BLaER1 (cell line): ENCODE measurements around the gene DLGAP5.
A peak's percentile ranks its signal among the peaks of the same experiment; 100 is the strongest.

ENCODE experiments used
- H3K27ac ChIP-seq: shearing (Covaris generic); formaldehyde crosslinking; 2 replicates; pipeline ENCODE4 v1.8.1; 2022
- H3K27me3 ChIP-seq: shearing (Covaris generic); formaldehyde crosslinking; 2 replicates; pipeline ENCODE4 v1.8.1; 2022
- H3K36me3 ChIP-seq: shearing (Covaris generic); formaldehyde crosslinking; 2 replicates; pipeline ENCODE4 v1.8.1; 2022
- H3K4me1 ChIP-seq: shearing (Covaris generic); formaldehyde crosslinking; 2 replicates; pipeline ENCODE4 v1.8.1; 2022
- H3K4me2 ChIP-seq: shearing (Covaris generic); formaldehyde crosslinking; 2 replicates; pipeline ENCODE4 v1.8.1; 2022
- H3K4me3 ChIP-seq: shearing (Covaris generic); formaldehyde crosslinking; 2 replicates; pipeline ENCODE4 v1.8.1; 2022
- H3K9ac ChIP-seq: shearing (Covaris generic); formaldehyde crosslinking; 2 replicates; pipeline ENCODE4 v1.8.1; 2022
- H3K9me3 ChIP-seq: shearing (Covaris generic); formaldehyde crosslinking; 2 replicates; pipeline ENCODE4 v1.8.1; 2022
- H4K20me1 ChIP-seq: shearing (Covaris generic); formaldehyde crosslinking; 2 replicates; pipeline ENCODE4 v1.8.1; 2022
- Cebpa-rat ChIP-seq: shearing (Covaris generic); IDR thresholded peaks from 2 replicates; pipeline ENCODE4 v1.8.1; 2022

Gene DLGAP5, protein sequence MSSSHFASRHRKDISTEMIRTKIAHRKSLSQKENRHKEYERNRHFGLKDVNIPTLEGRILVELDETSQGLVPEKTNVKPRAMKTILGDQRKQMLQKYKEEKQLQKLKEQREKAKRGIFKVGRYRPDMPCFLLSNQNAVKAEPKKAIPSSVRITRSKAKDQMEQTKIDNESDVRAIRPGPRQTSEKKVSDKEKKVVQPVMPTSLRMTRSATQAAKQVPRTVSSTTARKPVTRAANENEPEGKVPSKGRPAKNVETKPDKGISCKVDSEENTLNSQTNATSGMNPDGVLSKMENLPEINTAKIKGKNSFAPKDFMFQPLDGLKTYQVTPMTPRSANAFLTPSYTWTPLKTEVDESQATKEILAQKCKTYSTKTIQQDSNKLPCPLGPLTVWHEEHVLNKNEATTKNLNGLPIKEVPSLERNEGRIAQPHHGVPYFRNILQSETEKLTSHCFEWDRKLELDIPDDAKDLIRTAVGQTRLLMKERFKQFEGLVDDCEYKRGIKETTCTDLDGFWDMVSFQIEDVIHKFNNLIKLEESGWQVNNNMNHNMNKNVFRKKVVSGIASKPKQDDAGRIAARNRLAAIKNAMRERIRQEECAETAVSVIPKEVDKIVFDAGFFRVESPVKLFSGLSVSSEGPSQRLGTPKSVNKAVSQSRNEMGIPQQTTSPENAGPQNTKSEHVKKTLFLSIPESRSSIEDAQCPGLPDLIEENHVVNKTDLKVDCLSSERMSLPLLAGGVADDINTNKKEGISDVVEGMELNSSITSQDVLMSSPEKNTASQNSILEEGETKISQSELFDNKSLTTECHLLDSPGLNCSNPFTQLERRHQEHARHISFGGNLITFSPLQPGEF

DNA sequence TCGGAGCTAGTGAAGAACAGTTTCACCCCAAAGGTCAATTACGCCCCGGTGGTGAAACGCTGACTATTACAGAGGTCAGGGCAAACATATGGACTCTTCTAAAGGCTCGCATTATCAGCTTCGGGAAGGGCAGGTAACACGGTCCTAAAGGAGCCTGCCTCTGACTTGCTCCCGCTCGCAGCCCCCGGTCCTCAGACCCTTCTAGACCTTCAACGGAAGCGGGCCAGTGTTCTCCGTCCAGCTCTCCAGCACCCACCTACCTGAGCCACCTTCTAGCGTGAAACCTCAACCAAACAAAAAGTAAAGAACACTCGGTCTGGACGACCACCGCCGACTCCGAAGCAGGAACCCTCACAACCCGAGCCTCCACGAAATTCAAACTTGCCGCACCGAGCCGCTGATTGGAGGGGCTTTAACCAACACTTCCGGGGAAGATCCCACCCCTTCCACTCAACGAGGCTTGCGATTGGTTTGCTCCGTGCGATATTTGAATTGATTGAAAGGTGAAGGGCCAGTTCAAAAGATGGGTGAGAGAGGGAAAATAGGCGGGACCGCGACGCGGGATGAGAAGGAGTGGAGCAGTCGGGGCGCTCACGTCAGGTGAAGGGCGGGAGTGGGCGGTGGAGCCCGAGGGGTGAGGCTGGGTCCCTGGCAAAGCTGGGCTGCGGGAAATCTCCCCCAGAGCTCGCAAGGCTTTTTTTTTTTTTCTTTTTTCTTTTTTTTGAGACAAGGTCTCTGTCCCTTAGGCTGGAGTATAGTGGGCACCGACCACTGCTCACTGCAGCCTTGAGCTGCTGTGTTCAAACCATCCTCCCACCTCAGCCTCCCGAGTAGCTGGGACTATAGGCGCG is at the start of gene DLGAP5:
TSS of gene DLGAP5 (minus strand) at position 383 of the 851 bp plus-strand sequence. CDS start 2,406 bp downstream, outside the sequence.
- peak within 1 kb of the TSS; percentile 93 for H3K4me2 ChIP-seq
- H3K4me3 ChIP-seq, result peak within 1 kb of the TSS; percentile 81
- H4K20me1 ChIP-seq, result no peaks in the 10 kb centered on the region
- H3K9me3 ChIP-seq, result no peaks in the 10 kb centered on the region
- no peak for TF ChIP-seq Cebpa-rat
- peaks cover 24% of the 10 kb centered on the region for H3K36me3 ChIP-seq
- H3K27me3 ChIP-seq, result no peaks in the 10 kb centered on the region
- peaks cover 33% of the 10 kb centered on the region for H3K4me1 ChIP-seq
- H3K9ac ChIP-seq, result peak within 1 kb of the TSS; percentile 85
- peak within 1 kb of the TSS; percentile 77 for H3K27ac ChIP-seq

DNA sequence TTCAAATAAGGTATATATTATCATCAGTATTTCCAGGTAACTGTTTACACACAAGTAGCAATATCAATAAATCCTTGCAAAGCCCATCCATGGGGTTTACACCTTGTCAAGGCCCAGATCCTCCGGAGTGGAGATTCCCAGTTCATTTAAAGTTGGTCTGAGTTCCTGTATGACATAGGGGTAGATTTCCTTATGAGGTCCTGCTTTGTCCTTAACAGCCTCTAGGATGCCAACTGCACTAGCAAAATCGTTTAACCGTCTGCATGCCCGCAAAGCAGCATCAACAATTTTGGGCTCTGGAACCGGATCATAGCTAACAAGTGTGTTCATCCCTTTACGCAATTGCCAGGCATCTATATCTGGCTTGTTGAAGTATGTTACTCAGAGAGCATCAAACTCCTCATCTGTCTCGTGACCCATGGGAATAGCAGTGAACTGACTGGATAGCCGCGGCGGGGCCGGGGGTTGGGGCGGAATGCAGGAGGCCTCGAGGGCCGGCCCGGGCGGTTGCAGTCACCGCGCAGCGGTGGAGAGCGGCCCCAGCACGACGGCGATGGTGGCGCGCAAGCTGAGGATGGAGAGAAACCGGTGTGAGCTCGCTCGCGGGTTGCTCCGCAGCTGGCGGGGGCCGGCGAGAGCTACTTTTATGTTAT is 49.3 kb upstream of the DLGAP5 start:
- Histone ChIP-seq H3K4me3 (no peak overlapping the region), H3K27me3 (no peaks in the 10 kb centered on the region), H3K9me3 (no peaks in the 10 kb centered on the region), H3K4me2 (no peak overlapping the region), H4K20me1 (no peaks in the 10 kb centered on the region), H3K27ac (no peak overlapping the region), H3K9ac (no peak overlapping the region), H3K36me3 (no peaks in the 10 kb centered on the region), H3K4me1 (no peaks in the 10 kb centered on the region)
- TF ChIP-seq Cebpa-rat, result no peak

DNA sequence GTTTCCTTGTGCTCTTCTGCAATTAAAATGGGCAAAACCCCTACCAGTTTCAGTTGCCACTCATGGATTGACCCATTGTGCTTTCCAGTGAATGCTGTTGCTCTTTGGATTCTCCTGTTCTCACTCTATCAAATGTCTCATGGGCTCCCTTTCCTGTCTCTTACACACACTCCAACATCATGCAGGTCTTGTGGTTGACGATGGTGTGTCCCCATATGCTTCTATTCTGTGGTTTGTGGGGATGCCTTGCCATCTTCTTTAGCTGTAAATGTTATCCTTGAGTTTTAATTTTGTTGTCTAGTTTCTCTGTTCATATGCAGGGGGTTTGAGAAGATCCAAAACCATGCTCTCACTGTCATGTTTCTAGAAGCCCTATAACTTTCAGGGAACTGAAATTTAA is 47.9 kb upstream of the DLGAP5 start:
- no peak overlapping the region for H3K9ac ChIP-seq
- no peaks in the 10 kb centered on the region for H3K27me3 ChIP-seq
- no peaks in the 10 kb centered on the region for H3K4me1 ChIP-seq
- no peak for TF ChIP-seq Cebpa-rat
- no peaks in the 10 kb centered on the region for H4K20me1 ChIP-seq
- H3K27ac ChIP-seq, result no peak overlapping the region
- H3K4me2 ChIP-seq, result no peak overlapping the region
- H3K9me3 ChIP-seq, result no peaks in the 10 kb centered on the region
- no peaks in the 10 kb centered on the region for H3K36me3 ChIP-seq
- no peak overlapping the region for H3K4me3 ChIP-seq

DNA sequence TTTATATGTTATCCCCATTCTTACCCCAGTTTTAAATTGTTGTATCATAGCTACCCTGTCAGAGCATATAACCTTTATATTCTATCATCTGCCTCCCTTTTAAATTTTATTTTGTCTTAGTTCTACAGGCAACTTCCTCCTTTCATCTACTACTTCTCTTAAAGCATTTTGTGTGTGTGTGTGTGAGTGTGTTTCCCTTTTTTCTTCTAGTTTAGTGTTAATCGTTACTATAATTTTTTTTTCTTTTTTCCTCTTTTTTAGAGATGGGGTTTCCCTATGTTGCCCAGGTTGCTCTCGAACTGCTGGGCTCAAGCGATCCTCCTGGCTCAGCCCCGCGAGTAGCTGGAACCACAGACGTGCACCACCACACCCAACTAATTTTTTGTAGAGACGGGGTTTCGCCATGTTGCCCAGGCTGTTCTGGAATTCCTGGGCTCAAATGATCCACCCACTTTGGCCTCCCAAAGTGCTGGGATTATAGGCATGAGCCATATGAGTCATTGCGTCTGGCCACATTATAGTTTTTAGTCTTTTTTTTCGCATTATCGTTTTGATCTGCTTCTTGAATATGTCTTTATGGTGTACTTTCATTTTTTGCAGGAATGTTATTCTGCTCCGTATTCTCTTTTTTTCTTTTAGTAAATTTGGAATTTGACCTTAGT is 46.8 kb upstream of the DLGAP5 start:
- Histone ChIP-seq H3K4me2 (no peak overlapping the region), H3K9me3 (no peaks in the 10 kb centered on the region), H3K9ac (no peak overlapping the region), H3K36me3 (no peaks in the 10 kb centered on the region), H3K4me3 (no peak overlapping the region), H4K20me1 (no peaks in the 10 kb centered on the region), H3K4me1 (no peaks in the 10 kb centered on the region), H3K27ac (no peak overlapping the region), H3K27me3 (no peaks in the 10 kb centered on the region)
- TF ChIP-seq Cebpa-rat, result no peak

DNA sequence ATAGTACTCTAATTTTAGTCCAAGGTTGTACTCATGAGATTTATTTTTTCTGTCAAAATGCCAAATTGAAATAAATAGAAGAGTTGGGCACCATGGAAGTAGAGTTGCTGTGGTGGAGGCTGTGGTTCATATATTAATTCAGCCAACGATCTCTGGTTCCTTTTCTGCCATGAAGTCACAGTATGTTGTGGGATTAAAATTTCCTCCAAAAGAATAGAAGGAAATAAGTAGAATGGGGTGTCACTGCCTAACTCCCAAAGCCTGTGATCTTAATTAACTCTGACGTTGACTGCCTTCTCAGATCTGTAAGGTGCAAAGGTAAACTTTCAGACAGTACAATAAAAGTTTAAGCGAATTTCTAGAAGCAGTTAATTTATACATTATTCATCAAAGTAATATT is 42.2 kb upstream of the DLGAP5 start:
- H3K4me2 ChIP-seq, result no peak overlapping the region
- H3K27ac ChIP-seq, result no peak overlapping the region
- no peak overlapping the region for H3K4me3 ChIP-seq
- no peaks in the 10 kb centered on the region for H3K36me3 ChIP-seq
- no peaks in the 10 kb centered on the region for H3K9me3 ChIP-seq
- no peaks in the 10 kb centered on the region for H3K4me1 ChIP-seq
- no peak for TF ChIP-seq Cebpa-rat
- no peaks in the 10 kb centered on the region for H4K20me1 ChIP-seq
- no peaks in the 10 kb centered on the region for H3K27me3 ChIP-seq
- no peak overlapping the region for H3K9ac ChIP-seq

DNA sequence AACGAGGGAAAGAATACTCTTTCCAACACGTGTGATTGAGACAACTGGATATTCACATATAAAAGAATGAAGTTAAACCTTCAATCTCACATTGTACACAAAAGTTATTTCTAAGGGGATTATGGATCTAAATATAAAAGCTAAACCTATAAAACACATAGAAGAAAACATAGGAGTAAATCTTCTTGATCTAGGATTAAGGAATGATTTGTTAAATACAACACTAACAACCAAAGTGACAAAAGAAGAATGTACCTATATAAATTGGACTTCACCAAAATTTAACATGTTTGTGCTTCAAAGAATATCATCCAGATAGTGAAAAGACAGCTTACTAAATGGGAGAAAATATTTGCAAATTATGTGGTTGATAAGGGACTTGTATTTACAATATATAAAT is 36.9 kb upstream of the DLGAP5 start:
- H3K9ac ChIP-seq, result no peak overlapping the region
- H3K4me2 ChIP-seq, result no peak overlapping the region
- H3K27ac ChIP-seq, result no peak overlapping the region
- no peaks in the 10 kb centered on the region for H3K36me3 ChIP-seq
- peaks cover 17% of the 10 kb centered on the region for H3K9me3 ChIP-seq
- TF ChIP-seq Cebpa-rat, result no peak
- H3K4me1 ChIP-seq, result no peaks in the 10 kb centered on the region
- no peak overlapping the region for H3K4me3 ChIP-seq
- no peaks in the 10 kb centered on the region for H3K27me3 ChIP-seq
- H4K20me1 ChIP-seq, result no peaks in the 10 kb centered on the region

DNA sequence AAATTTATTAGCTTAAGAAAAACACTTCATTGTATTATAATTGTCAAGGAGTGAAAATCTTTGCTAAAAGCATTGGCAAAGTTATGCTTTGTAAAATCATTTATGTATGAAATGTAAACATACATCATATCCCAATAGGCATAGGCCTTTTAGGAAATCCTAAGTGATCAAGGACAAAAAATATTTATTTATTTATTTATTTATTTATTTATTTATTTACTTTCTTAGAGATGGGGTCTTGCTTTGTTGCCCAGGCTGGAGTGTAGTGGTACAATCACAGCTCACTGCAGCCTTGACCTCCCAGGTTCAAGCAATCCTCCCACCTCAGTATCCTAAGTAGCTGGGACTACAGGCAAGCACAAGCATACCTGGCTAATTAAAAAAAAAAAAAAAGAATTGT is 32.0 kb upstream of the DLGAP5 start:
- TF ChIP-seq Cebpa-rat, result no peak

DNA sequence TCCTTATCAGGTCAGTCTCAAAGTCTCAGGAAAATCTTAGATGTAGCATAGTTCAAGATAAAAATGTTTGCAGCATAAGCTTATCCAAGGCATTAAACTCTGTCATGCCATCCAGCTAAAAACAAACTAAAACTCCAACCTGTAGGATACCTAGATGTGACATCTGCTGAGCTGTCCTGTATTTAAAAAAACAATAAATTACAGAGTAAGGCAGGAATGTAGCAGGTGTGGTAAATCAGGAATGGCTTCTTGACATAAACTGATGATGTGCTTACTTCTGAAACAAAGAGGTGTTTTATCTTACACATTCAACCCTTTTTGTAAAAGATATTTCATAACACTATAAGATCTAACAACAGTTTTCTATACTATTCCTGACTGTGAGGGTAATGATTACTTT is 30.6 kb upstream of the DLGAP5 start:
- no peak overlapping the region for H3K27ac ChIP-seq
- no peaks in the 10 kb centered on the region for H3K4me1 ChIP-seq
- H3K36me3 ChIP-seq, result no peaks in the 10 kb centered on the region
- no peak overlapping the region for H3K4me3 ChIP-seq
- H4K20me1 ChIP-seq, result no peaks in the 10 kb centered on the region
- TF ChIP-seq Cebpa-rat, result no peak
- H3K9ac ChIP-seq, result no peak overlapping the region
- H3K9me3 ChIP-seq, result peaks cover 11% of the 10 kb centered on the region
- H3K27me3 ChIP-seq, result no peaks in the 10 kb centered on the region
- no peak overlapping the region for H3K4me2 ChIP-seq

More for the DNA sequence above, 32.0 kb upstream of the DLGAP5 start:
- no peak overlapping the region for H3K4me2 ChIP-seq
- no peaks in the 10 kb centered on the region for H4K20me1 ChIP-seq
- H3K9ac ChIP-seq, result no peak overlapping the region
- H3K27ac ChIP-seq, result no peak overlapping the region
- H3K27me3 ChIP-seq, result no peaks in the 10 kb centered on the region
- H3K36me3 ChIP-seq, result no peaks in the 10 kb centered on the region
- H3K4me3 ChIP-seq, result no peak overlapping the region
- H3K4me1 ChIP-seq, result no peaks in the 10 kb centered on the region
- H3K9me3 ChIP-seq, result peaks cover 17% of the 10 kb centered on the region

DNA sequence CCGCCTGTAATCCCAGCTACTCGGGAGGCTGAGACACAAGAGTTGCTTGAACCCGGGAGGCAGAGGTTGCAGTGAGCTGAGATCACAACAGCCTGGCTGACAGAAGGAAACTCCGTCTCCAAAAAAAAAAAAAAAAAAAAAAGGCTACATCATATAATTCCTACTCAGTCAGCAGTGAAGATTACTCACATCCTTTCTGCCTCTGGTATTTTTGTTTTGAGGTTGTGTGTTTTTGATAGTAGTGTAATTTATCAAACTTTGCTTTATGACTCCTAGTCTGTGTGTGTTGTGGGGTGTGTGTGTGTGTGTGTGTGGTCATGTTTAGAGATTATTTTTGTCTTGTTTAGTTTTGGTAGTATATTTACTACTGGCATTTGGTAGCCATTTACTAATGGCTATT is 29.8 kb upstream of the DLGAP5 start:
- Histone ChIP-seq H3K27me3 (no peaks in the 10 kb centered on the region), H3K36me3 (no peaks in the 10 kb centered on the region), H3K4me1 (no peaks in the 10 kb centered on the region), H3K27ac (no peak overlapping the region), H3K4me3 (no peak overlapping the region), H3K9ac (no peak overlapping the region), H4K20me1 (no peaks in the 10 kb centered on the region), H3K9me3 (peaks cover 3% of the 10 kb centered on the region), H3K4me2 (no peak overlapping the region)
- TF ChIP-seq Cebpa-rat, result no peak
